Uterus (tissue), 4 donors: ENCODE data around the gene NELFB. TPM values are rescaled to one million over a fixed set of nuclear protein-coding genes. Genes with fewer than 3 reads are reported as not detected.

ENCODE experiments used
- DNase-seq, 2 donors: peaks; one replicate each; pipeline ENCODE4 v3.0.0-alpha.2; 2019 to 2020
- H3K27ac ChIP-seq, 2 donors: fragments of 200-600 bp; sonication (generic); 1 replicate in 1 of 2; 2 replicates in 1 of 2; pipeline ENCODE4 v1.5.1; 2016 to 2018
- H3K27me3 ChIP-seq, 2 donors: fragments of 200-600 bp; sonication (generic); one replicate each; pipeline ENCODE4 v1.5.1; 2018 to 2019; ENCODE audit warnings: control low read depth in 1 of 2
- H3K36me3 ChIP-seq, 2 donors: fragments of 200-600 bp; sonication (generic); one replicate each; pipeline ENCODE4 v1.5.1; 2019; ENCODE audit warnings: control low read depth in 1 of 2
- H3K4me1 ChIP-seq, 2 donors: fragments of 200-600 bp; sonication (generic); one replicate each; pipeline ENCODE4 v1.5.1; 2018 to 2019; ENCODE audit warnings: control low read depth in 1 of 2
- H3K4me3 ChIP-seq, 2 donors: fragments of 200-600 bp; sonication (generic); 1 replicate in 1 of 2; 2 replicates in 1 of 2; pipeline ENCODE4 v1.5.1; 2018 to 2019; ENCODE audit warnings: mild to moderate bottlenecking in 1 of 2
- H3K9me3 ChIP-seq, 2 donors: fragments of 200-600 bp; sonication (generic); one replicate each; pipeline ENCODE4 v1.5.1; 2019; ENCODE audit warnings: control low read depth in 1 of 2
- POLR2A ChIP-seq, 2 donors: fragments of 450-650 bp; IDR thresholded peaks; one replicate each; pipeline ENCODE4 v1.6.1; 2016; ENCODE audit warnings: antibody characterized with exemption in 2 of 2, mild to moderate bottlenecking in 1 of 2, moderate library complexity in 1 of 2
- intact Hi-C: fragments of 100-400 bp; cut with DNase I; formaldehyde crosslinking; loops from one replicate; pipeline ENCODE4 v1.15.1; 2023; ENCODE audit warnings: low total_unique reads
- total RNA-seq, 4 donors: library from RNA; depleted of rRNA in 3 of 4; stranded (reverse); fragments of >200 nt in 3 of 4; gene quantifications; one replicate each; pipeline versions ENCODE4 v1.1.0 to v1.2.4, GENCODE V29; 2014 to 2023
- TF ChIP-seq, protein P1 (sequence below), 4 experiments: fragments of 200-600 bp in 2 of 4; fragments of 450-650 bp in 2 of 4; sonication (generic) in 2 of 4; IDR thresholded peaks; one replicate each; pipeline ENCODE4 v1.5.1; 2016 to 2019; ENCODE audit warnings: antibody characterized with exemption in 4 of 4, mild to moderate bottlenecking in 2 of 4, moderate library complexity in 1 of 4
- donor health status: DM: yes; HTN: yes; CAD: no.

NELFB gene
- total RNA-seq, 4 donors from 2014 or later: 17.1 to 46.5 (median 43.2) TPM

DNA sequence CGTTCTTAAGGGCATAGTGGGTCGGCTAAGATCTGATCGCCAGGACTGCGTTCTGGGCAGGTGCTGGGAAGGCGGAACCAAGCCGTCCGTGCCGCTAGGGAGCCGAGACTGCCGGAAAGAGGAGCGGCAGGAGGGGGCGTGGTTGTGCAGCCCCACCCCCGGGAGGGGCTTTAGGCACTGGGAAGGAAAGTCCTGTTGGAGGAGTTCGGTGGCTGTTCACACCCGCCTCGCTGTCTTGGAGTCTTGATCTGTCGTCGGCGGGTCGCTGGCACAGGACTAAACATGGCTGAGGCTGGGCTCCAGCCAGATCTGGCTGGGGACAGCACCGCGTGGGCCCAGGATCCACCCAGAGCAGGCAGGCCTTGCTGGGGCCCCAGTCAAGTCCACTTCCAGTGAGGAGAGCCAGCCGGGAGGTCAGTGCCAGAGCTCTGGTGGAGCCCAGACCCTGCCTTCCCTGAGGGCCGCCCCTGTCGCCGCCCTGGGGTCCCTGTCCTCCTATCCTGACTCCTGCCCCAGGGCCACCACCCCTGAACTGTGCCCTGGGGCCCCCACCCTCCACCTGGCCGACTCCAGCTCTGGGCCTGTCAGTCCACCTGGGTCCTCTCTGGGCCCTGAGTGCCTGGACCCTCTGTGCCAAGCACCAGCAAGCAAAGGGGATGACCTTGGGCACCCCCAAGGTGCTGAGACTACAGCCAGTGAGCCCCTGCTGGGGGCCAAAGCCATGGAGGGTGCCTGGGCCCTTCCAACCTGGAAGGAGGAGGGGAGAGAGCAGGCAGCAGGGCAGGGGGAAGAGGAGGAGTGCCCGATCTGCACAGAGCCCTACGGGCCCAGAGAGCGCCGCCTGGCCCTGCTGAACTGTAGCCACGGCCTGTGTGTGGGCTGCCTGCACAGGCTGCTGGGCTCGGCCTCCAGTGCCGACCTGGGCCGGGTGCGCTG, 37.6 kb upstream of the NELFB start:
- intact Hi-C loops: no loop called here
- TF ChIP-seq, protein P1, sequence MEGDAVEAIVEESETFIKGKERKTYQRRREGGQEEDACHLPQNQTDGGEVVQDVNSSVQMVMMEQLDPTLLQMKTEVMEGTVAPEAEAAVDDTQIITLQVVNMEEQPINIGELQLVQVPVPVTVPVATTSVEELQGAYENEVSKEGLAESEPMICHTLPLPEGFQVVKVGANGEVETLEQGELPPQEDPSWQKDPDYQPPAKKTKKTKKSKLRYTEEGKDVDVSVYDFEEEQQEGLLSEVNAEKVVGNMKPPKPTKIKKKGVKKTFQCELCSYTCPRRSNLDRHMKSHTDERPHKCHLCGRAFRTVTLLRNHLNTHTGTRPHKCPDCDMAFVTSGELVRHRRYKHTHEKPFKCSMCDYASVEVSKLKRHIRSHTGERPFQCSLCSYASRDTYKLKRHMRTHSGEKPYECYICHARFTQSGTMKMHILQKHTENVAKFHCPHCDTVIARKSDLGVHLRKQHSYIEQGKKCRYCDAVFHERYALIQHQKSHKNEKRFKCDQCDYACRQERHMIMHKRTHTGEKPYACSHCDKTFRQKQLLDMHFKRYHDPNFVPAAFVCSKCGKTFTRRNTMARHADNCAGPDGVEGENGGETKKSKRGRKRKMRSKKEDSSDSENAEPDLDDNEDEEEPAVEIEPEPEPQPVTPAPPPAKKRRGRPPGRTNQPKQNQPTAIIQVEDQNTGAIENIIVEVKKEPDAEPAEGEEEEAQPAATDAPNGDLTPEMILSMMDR (IDR thresholded peaks at IDR 0.05): no peak
- peak in 1 of 2 donors; percentile 43 for TF ChIP-seq POLR2A (IDR thresholded peaks at IDR 0.05)
- Histone ChIP-seq H3K27me3 (no peaks in the 10 kb centered on the region), H3K4me1 (peaks cover 0 to 14% of the 10 kb centered on the region in 2 donors), H3K9me3 (no peaks in the 10 kb centered on the region), H3K27ac (no peak overlapping the region), H3K4me3 (no peak overlapping the region), H3K36me3 (no peaks in the 10 kb centered on the region)
- peak in 1 of 2 donors; percentile 62 for DNase-seq

DNA sequence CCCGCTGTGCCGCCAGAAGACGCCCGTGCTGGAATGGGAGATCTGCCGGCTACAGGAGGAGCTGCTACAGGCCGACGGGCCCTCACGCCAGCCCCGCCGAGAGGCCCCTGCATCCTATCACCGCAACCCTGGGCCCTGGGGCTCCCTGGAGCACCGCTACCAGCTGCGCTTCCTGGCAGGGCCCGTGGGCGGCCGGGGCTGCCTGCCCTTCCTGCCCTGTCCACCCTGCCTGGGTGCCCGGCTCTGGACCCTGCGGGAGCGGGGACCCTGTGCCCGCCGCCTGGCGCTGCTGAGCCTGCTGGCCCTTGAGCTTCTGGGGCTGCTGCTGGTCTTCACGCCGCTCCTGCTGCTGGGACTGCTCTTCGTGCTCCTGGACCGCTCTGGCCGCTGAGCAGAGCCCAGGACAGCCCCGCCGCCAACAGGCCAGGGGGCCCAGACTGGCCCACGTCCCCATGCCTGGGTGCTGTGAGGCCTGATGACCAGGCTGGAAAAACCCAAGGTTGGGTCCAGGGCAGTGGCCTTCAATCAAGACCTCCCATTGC, 36.8 kb upstream of the NELFB start:
- TF ChIP-seq, protein P1 (IDR thresholded peaks at IDR 0.05): no peak
- TF ChIP-seq POLR2A (IDR thresholded peaks at IDR 0.05): no peak
- peaks cover 0 to 19% of the 10 kb centered on the region in 2 donors for H3K4me1 ChIP-seq
- H3K36me3 ChIP-seq: no peaks in the 10 kb centered on the region
- no peak for DNase-seq
- H3K27me3 ChIP-seq: no peaks in the 10 kb centered on the region
- no peak overlapping the region for H3K4me3 ChIP-seq
- no peaks in the 10 kb centered on the region for H3K9me3 ChIP-seq
- H3K27ac ChIP-seq: no peak overlapping the region
- intact Hi-C loops: no loop called here

DNA sequence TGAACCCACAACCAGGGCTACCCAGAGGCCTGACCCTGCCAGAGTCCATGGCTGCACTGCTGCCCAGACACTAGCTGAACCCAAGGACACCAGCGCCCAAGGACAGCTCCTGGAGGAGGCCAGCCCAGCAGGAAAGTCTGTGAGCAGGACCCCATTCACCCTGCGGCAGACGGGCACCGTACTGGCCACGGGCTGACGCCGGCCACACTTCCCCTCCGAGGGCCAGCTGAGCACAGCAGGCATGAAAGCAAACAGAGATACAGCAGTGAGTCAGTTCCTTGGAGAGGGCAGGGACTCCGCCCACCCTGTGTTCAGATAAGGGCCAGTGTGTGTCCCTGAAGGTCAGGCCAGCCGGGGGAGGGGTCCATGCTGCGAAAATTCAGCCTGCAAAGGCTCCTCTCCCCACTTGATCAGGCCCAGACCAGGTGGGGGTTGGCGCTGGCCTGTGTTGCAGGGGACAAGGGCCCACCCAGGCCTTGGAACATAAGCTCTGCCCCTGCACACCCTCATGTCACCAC, 36.3 kb upstream of the NELFB start:
- H3K4me1 ChIP-seq: peaks cover 0 to 19% of the 10 kb centered on the region in 2 donors
- no peaks in the 10 kb centered on the region for H3K36me3 ChIP-seq
- TF ChIP-seq, protein P1 (IDR thresholded peaks at IDR 0.05): no peak
- TF ChIP-seq POLR2A (IDR thresholded peaks at IDR 0.05): no peak
- H3K4me3 ChIP-seq: no peak overlapping the region
- no peak for DNase-seq
- intact Hi-C loops: no loop called here
- no peak overlapping the region for H3K27ac ChIP-seq
- no peaks in the 10 kb centered on the region for H3K27me3 ChIP-seq
- H3K9me3 ChIP-seq: no peaks in the 10 kb centered on the region

DNA sequence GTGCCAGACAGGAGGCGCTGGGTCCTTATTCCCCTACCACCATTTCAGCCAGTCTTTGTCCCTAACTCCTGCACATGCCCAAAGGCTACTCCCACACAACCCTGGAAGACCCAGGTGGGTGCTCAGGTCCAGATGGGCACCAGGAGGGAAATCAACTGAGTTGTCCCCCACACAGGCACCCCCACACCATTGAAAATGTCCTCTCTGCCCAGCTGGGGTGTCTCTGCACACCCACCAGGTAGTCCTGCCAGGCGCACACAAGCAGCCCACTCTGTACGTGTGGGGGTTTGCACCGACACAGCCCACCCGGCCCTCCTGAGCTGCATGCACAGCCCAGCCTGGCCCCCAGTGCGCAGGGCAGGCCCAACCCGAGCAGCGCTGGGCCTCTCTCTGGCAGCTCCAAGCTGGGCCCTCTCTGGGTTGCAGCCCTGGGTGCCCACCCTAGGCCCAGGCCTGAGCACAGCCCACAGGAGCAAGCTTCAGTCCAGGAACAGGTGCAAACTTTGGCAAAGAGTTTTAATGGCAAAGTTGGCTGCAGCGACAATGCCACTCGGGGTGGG, 35.3 kb upstream of the NELFB start:
- DNase-seq: no peak
- Histone ChIP-seq H3K27ac (no peak overlapping the region), H3K4me1 (peaks cover 0 to 19% of the 10 kb centered on the region in 2 donors), H3K4me3 (no peak overlapping the region), H3K9me3 (no peaks in the 10 kb centered on the region), H3K27me3 (no peaks in the 10 kb centered on the region), H3K36me3 (no peaks in the 10 kb centered on the region)
- TF ChIP-seq POLR2A (IDR thresholded peaks at IDR 0.05): no peak
- TF ChIP-seq, protein P1 (IDR thresholded peaks at IDR 0.05): no peak
- intact Hi-C loops: loop anchor here (10.0 kb wide), 1 partner anchor 105 kb away; the partner anchor contains the start of gene DPP7
